GM21367 (cell line): Measurements from ENCODE around the gene NF1.

Experiments used
- ATAC-seq: cut with Tn5 transposase; IDR thresholded peaks from one replicate; pipeline ENCODE4 v1.9.1; 2021; ENCODE audit not compliant: unreplicated experiment

Gene NF1

GRCh38 chr17:31398381-31399311 lies 303.9 kb downstream of the NF1 start:
- no peak for ATAC-seq

GRCh38 chr17:31400481-31400950 lies 305.7 kb downstream of the NF1 start:
- ATAC-seq, result no peak

- ATAC-seq, result no peak
Observed at GRCh38 chr17:31401456-31402254, 306.9 kb downstream of the NF1 start.

- no peak for ATAC-seq
Observed at GRCh38 chr17:31404028-31404949, 309.5 kb downstream of the NF1 start.

- no peak for ATAC-seq
Observed at GRCh38 chr17:31405890-31406371, 311.2 kb downstream of the NF1 start.

- no peak for ATAC-seq
Observed at GRCh38 chr17:31408586-31408985, 313.8 kb downstream of the NF1 start.

- no peak for ATAC-seq
Observed at GRCh38 chr17:31411707-31412285, 317.0 kb downstream of the NF1 start.

- ATAC-seq, result no peak
Observed at GRCh38 chr17:31412511-31412910, 317.7 kb downstream of the NF1 start.

- ATAC-seq, result no peak
Observed at GRCh38 chr17:31413081-31413799, 318.5 kb downstream of the NF1 start.

GRCh38 chr17:31413874-31414549 lies 319.2 kb downstream of the NF1 start:
- no peak for ATAC-seq

- ATAC-seq, result no peak
Observed at GRCh38 chr17:31414550-31414918, 319.8 kb downstream of the NF1 start.

GRCh38 chr17:31415004-31415454 lies 320.3 kb downstream of the NF1 start:
- ATAC-seq, result no peak

GRCh38 chr17:31415640-31416502 lies 321.1 kb downstream of the NF1 start:
- ATAC-seq, result no peak

GRCh38 chr17:31416503-31416923 lies 321.7 kb downstream of the NF1 start:
- ATAC-seq, result no peak

- no peak for ATAC-seq
Observed at GRCh38 chr17:31417051-31417792, 322.4 kb downstream of the NF1 start.

GRCh38 chr17:31418773-31419350 lies 324.1 kb downstream of the NF1 start:
- no peak for ATAC-seq

GRCh38 chr17:31422443-31422842 lies 327.7 kb downstream of the NF1 start:
- ATAC-seq, result no peak
